ENCODE data around the gene PARP1. TPM values are rescaled to one million over a fixed set of nuclear protein-coding genes. Genes with fewer than 3 reads are reported as not detected.
A peak's percentile ranks its signal among the peaks of the same experiment; 100 is the strongest.

The PARP1 gene
- total RNA-seq, 1 experiment from 2014 or later = 140 TPM

GRCh38 chr1:226406401-226406881 lies 1.5 kb downstream of the PARP1 start:
- DNase-seq (ENCODE audit: low spot score) = peak; percentile 23

- DNase-seq (ENCODE audit: low spot score) = no peak
Measured at GRCh38 chr1:226405411-226405988, 2.4 kb downstream of the PARP1 start.

- no peak for DNase-seq (ENCODE audit: low spot score)
Measured at GRCh38 chr1:226404904-226405222, 3.0 kb downstream of the PARP1 start.

- DNase-seq (ENCODE audit: low spot score) = no peak
Measured at GRCh38 chr1:226404063-226404903, 3.6 kb downstream of the PARP1 start.

GRCh38 chr1:226403201-226404034 lies 4.5 kb downstream of the PARP1 start:
- peak; percentile 45 for DNase-seq (ENCODE audit: low spot score)

- DNase-seq (ENCODE audit: low spot score) = no peak
Measured at GRCh38 chr1:226402739-226403165, 5.1 kb downstream of the PARP1 start.

- no peak for DNase-seq (ENCODE audit: low spot score)
Measured at GRCh38 chr1:226401355-226402303, 6.3 kb downstream of the PARP1 start.

GRCh38 chr1:226400519-226401354 lies 7.2 kb downstream of the PARP1 start:
- no peak for DNase-seq (ENCODE audit: low spot score)

GRCh38 chr1:226397955-226398636 lies 9.8 kb downstream of the PARP1 start:
- no peak for DNase-seq (ENCODE audit: low spot score)

- no peak for DNase-seq (ENCODE audit: low spot score)
Measured at GRCh38 chr1:226397011-226397926, 10.6 kb downstream of the PARP1 start.

GRCh38 chr1:226395753-226396152 lies 12.1 kb downstream of the PARP1 start:
- no peak for DNase-seq (ENCODE audit: low spot score)

GRCh38 chr1:226394462-226394861 lies 13.4 kb downstream of the PARP1 start:
- no peak for DNase-seq (ENCODE audit: low spot score)

GRCh38 chr1:226390681-226391080 lies 17.2 kb downstream of the PARP1 start:
- DNase-seq (ENCODE audit: low spot score) = no peak

GRCh38 chr1:226388131-226388530 lies 19.8 kb downstream of the PARP1 start:
- DNase-seq (ENCODE audit: low spot score) = no peak

- no peak for DNase-seq (ENCODE audit: low spot score)
Measured at GRCh38 chr1:226384717-226385116, 23.2 kb downstream of the PARP1 start.

- DNase-seq (ENCODE audit: low spot score) = no peak
Measured at GRCh38 chr1:226384040-226384439, 23.9 kb downstream of the PARP1 start.

- no peak for DNase-seq (ENCODE audit: low spot score)
Measured at GRCh38 chr1:226382030-226382429, 25.9 kb downstream of the PARP1 start.

- DNase-seq (ENCODE audit: low spot score) = no peak
Measured at GRCh38 chr1:226381226-226381998, 26.5 kb downstream of the PARP1 start.

Data from HT-29 (cell line).